Panc1 (cell line): ENCODE measurements around the gene PTTG1IP. TPM values are rescaled to one million over a fixed set of nuclear protein-coding genes. Genes with fewer than 3 reads are reported as not detected.

Source experiments
- ATAC-seq: fragments of 200-7000 bp; cut with Tn5 transposase; 2 replicates; pipeline ENCODE4 v1.9.1; 2020; ENCODE audit warnings: mild to moderate bottlenecking, moderate library complexity
- BruUV-seq: library from RNA; stranded (reverse); fragments of 400-500 nt; replicated peaks from 2 replicates; lab custom pipeline; 2021; lab: Mats Ljungman, UMichigan
- CTCF ChIA-PET: fragments of 300-600 bp; sonication (Branson Sonifier 250); formaldehyde crosslinking; loops from one replicate; lab custom pipeline; 2022; ENCODE audit warnings: antibody characterized with exemption; lab: Charles Lee
- POLR2A ChIA-PET: fragments of 300-600 bp; sonication (Branson Sonifier 250); formaldehyde crosslinking; loops from one replicate; lab custom pipeline; 2022; ENCODE audit warnings: antibody characterized with exemption; lab: Charles Lee
- DNase-seq: peaks from one replicate; pipeline ENCODE4 v3.0.0-alpha.2; 2010; ENCODE audit warnings: low read depth, low spot score
- H3K27ac ChIP-seq: 2 replicates; pipeline ENCODE4 v1.5.1; 2011; ENCODE audit warnings: mild to moderate bottlenecking, low read length, inconsistent platforms
- H3K27me3 ChIP-seq: fragments of 200-500 bp; sonication (Bioruptor generic); 2 replicates; pipeline ENCODE4 v1.6.0; 2014; ENCODE audit warnings: low read length, inconsistent platforms; ENCODE audit not compliant: control insufficient read depth, insufficient read depth
- H3K36me3 ChIP-seq: fragments of 200-500 bp; sonication (Bioruptor generic); 2 replicates; pipeline ENCODE4 v1.5.1; 2014; ENCODE audit warnings: inconsistent platforms, mild to moderate bottlenecking, low read length, moderate library complexity; ENCODE audit not compliant: control insufficient read depth, insufficient read depth
- H3K4me1 ChIP-seq: 2 replicates; pipeline ENCODE4 v1.5.1; 2011; ENCODE audit warnings: inconsistent platforms, mild to moderate bottlenecking, low read length, moderate library complexity; ENCODE audit not compliant: control insufficient read depth, insufficient read depth
- H3K4me3 ChIP-seq, 2 experiments: 2 replicates each; pipeline ENCODE4 v1.5.1; 2011 to 2012; ENCODE audit warnings: low read depth in 2 of 2, low read length in 2 of 2, mild to moderate bottlenecking in 2 of 2, inconsistent platforms in 1 of 2, moderate library complexity in 1 of 2
- H3K9me3 ChIP-seq: fragments of 200-500 bp; sonication (Bioruptor generic); 2 replicates; pipeline ENCODE4 v1.5.1; 2014; ENCODE audit warnings: low read depth, mild to moderate bottlenecking, inconsistent platforms, low read length, moderate library complexity; ENCODE audit not compliant: control insufficient read depth, insufficient read depth
- CTCF ChIP-seq: fragments of 450-650 bp; IDR thresholded peaks from 2 replicates; pipeline ENCODE4 v1.5.1; 2017; ENCODE audit warnings: mild to moderate bottlenecking
- POLR2AphosphoS5 ChIP-seq: IDR thresholded peaks from 2 replicates; pipeline ENCODE4 v1.6.1; 2012; ENCODE audit warnings: mild to moderate bottlenecking, low read depth, low read length, moderate library complexity
- REST ChIP-seq, 2 experiments: IDR thresholded peaks; 2 replicates each; pipeline ENCODE4 v1.6.1; 2011 to 2012; ENCODE audit warnings: low read depth in 2 of 2, control low read depth in 1 of 2, low read length in 1 of 2, mild to moderate bottlenecking in 1 of 2, moderate library complexity in 1 of 2; ENCODE audit not compliant: insufficient read depth in 1 of 2
- SIN3A ChIP-seq: IDR thresholded peaks from 2 replicates; pipeline ENCODE4 v1.6.1; 2012; ENCODE audit warnings: low read depth, mild to moderate bottlenecking, low read length, moderate library complexity, borderline replicate concordance; ENCODE audit not compliant: insufficient read depth
- TCF7L2 ChIP-seq: IDR thresholded peaks from 2 replicates; pipeline ENCODE4 v1.6.1; 2011; ENCODE audit warnings: mild to moderate bottlenecking, low read depth, low read length, inconsistent platforms
- in situ Hi-C: cut with HindIII; loops from 2 replicates; pipeline ENCODE4 v1.10.0; 2016; ENCODE audit warnings: low sequenced_read_pairs, low pct_unique_long_range_greater_than_20kb
- intact Hi-C: fragments of 100-400 bp; cut with micrococcal nuclease; formaldehyde crosslinking; loops from one replicate; pipeline ENCODE4 v1.10.0; 2022; ENCODE audit not compliant: unreplicated experiment
- total RNA-seq: library from RNA; stranded (reverse); gene quantifications from one replicate; pipeline ENCODE4 v1.2.1, GENCODE V29; 2021; ENCODE audit not compliant: unreplicated experiment

The PTTG1IP gene
- total RNA-seq, 1 experiment from 2014 or later, result 226 TPM

- CTCF ChIA-PET, result no interaction called here
- no peaks in the 10 kb centered on the region for H3K36me3 ChIP-seq
- H3K27ac ChIP-seq, result no peak overlapping the region
- BruUV-seq, result no TSS peak
- DNase-seq, result no peak
- H3K9me3 ChIP-seq, result no peaks in the 10 kb centered on the region
- in situ Hi-C loops (no loop called here), intact Hi-C loops (loop anchor here (5.0 kb wide), 1 partner anchor 41 kb away; no protein-coding TSS in a partner anchor)
- no peak overlapping the region for H3K4me3 ChIP-seq
- no peaks in the 10 kb centered on the region for H3K4me1 ChIP-seq
- POLR2A ChIA-PET, result no interaction called here
- ATAC-seq, result no peak
- H3K27me3 ChIP-seq, result no peaks in the 10 kb centered on the region
- TF ChIP-seq TCF7L2 (no peak), CTCF (no peak), REST (IDR thresholded peaks at IDR 0.05; ENCODE audit: insufficient read depth in 1 of 2, low read depth in 2 of 2, low read length in 1 of 2) (no peak), SIN3A (no peak), POLR2AphosphoS5 (no peak)
Measured at GRCh38 chr21:44890961-44891541, 17.6 kb upstream of the PTTG1IP start.

GRCh38 chr21:44890338-44890931, 16.9 kb upstream of the PTTG1IP start:
- ChIA-PET CTCF (no interaction called here), POLR2A (no interaction called here)
- Histone ChIP-seq H3K36me3 (no peaks in the 10 kb centered on the region), H3K4me3 (no peak overlapping the region), H3K27me3 (no peaks in the 10 kb centered on the region), H3K9me3 (no peaks in the 10 kb centered on the region), H3K27ac (no peak overlapping the region), H3K4me1 (no peaks in the 10 kb centered on the region)
- no peak for DNase-seq
- no peak for ATAC-seq
- intact Hi-C loops, result loop anchor here (5.0 kb wide), 1 partner anchor 42 kb away; no protein-coding TSS in a partner anchor
- no TSS peak for BruUV-seq
- TF ChIP-seq TCF7L2, result no peak
- in situ Hi-C loops, result no loop called here
